Calu3 (cell line): ENCODE data around the gene MOB3C. TPM values are rescaled to one million over a fixed set of nuclear protein-coding genes. Genes with fewer than 3 reads are reported as not detected.

Source experiments
- BruUV-seq: library from RNA; stranded (reverse); fragments of 400-500 nt; replicated peaks from 2 replicates; lab custom pipeline; 2021; lab: Mats Ljungman, UMichigan
- CTCF ChIA-PET: fragments of 300-600 bp; sonication (Branson Sonifier 250); formaldehyde crosslinking; loops from one replicate; lab custom pipeline; 2022; ENCODE audit warnings: antibody characterized with exemption; lab: Charles Lee
- DNase-seq: peaks from one replicate; pipeline ENCODE4 v3.0.0; 2022
- H3K27ac Mint-ChIP-seq: one replicate; pipeline ENCODE4 v1.8.0; 2022; ENCODE audit warnings: mixed read lengths; ENCODE audit not compliant: unreplicated experiment
- H3K27me3 Mint-ChIP-seq: one replicate; pipeline ENCODE4 v1.8.0; 2022; ENCODE audit warnings: mixed read lengths; ENCODE audit not compliant: unreplicated experiment
- H3K36me3 Mint-ChIP-seq: one replicate; pipeline ENCODE4 v1.8.0; 2022; ENCODE audit warnings: mild to moderate bottlenecking, moderate library complexity, mixed read lengths; ENCODE audit not compliant: insufficient read depth, unreplicated experiment
- H3K4me1 Mint-ChIP-seq: one replicate; pipeline ENCODE4 v1.8.0; 2022; ENCODE audit warnings: mild to moderate bottlenecking, low read depth, mixed read lengths; ENCODE audit not compliant: unreplicated experiment
- H3K4me3 Mint-ChIP-seq: one replicate; pipeline ENCODE4 v1.8.0; 2022; ENCODE audit warnings: mild to moderate bottlenecking, low read depth, moderate library complexity, mixed read lengths; ENCODE audit not compliant: unreplicated experiment
- H3K9me3 Mint-ChIP-seq: one replicate; pipeline ENCODE4 v1.8.0; 2022; ENCODE audit warnings: low read depth, mixed read lengths; ENCODE audit not compliant: unreplicated experiment
- CTCF ChIP-seq: fragments of 200-600 bp; IDR thresholded peaks from one replicate; pipeline ENCODE4 v1.8.0; 2022; ENCODE audit warnings: antibody characterized with exemption; ENCODE audit not compliant: unreplicated experiment
- intact Hi-C: fragments of 100-400 bp; cut with micrococcal nuclease; formaldehyde crosslinking; loops from one replicate; pipeline ENCODE4 v1.10.0; 2022; ENCODE audit not compliant: unreplicated experiment
- total RNA-seq: library from RNA; stranded (reverse); gene quantifications from 2 replicates; pipeline ENCODE4 v1.2.3, GENCODE V29; 2022

Gene MOB3C
- total RNA-seq, 1 experiment from 2014 or later, result 8.3 TPM

DNA sequence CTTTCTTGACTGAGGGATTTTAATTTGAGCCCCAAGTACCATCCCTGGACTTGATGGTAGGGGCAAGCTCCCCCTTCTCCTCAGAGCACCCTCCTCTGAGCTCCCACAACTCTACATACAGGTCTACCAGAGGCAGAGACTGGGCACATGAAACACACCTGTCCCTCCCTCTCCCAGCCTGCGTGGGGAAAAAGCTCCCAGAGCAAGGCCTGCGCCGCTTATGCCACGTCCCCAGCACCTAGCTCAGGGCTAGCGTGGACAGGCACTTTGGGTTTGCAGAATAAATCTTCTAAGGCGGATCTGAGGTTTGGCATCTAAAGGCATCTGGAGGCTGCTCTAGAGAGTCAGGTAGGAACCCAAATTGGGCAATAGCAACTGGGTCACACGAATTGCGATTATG is 57.6 kb downstream of the MOB3C start:
- DNase-seq, result no peak
- TF ChIP-seq CTCF, result no peak
- H3K36me3 Mint-ChIP-seq, result peaks cover 3% of the 10 kb centered on the region
- H3K27me3 Mint-ChIP-seq, result no peaks in the 10 kb centered on the region
- H3K4me3 Mint-ChIP-seq, result no peak overlapping the region
- no TSS peak for BruUV-seq
- CTCF ChIA-PET, result no interaction called here
- intact Hi-C loops, result no loop called here
- H3K4me1 Mint-ChIP-seq, result peaks cover 10% of the 10 kb centered on the region
- no peak overlapping the region for H3K27ac Mint-ChIP-seq
- H3K9me3 Mint-ChIP-seq, result no peaks in the 10 kb centered on the region

DNA sequence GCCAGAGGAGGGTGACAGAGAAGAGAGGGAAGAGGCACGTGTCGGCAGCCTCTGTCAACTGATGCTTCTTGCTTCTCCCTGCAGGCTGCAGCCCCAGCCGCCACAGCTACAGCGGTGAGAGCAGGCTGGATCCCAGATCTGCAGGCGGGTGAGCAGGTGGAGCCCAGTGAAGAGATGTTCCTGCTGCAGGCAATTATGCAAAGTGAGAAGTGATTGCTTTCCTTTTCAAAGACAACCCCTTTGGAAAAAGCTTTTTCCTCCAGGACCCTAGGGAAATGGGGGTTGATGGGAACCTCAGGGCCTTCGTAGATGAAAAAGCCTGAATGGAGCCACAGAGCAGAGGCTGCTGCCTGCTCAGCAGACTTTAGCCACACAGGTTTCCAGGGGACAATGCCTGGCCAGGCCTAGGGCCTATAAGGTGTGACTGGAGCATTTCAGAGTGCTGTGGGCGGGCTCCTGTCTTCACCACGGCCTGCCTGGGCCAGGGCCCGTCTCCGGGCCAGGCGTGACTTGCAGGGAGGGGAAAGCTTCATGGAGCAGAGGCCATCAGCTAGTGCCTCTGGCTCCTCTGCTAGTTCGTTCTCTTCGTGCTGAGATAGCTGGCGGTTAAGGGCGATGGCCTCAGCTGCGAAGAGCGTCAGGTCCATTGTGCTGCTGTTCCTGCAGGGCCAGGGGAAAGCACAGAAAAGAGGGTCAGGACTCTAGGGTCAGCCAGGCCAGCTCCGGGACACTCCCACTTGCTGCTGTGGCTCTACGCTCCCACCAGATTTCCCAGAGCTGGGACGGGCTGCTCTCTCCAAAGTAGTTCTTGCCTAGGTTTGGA is 58.3 kb downstream of the MOB3C start:
- peaks cover 3% of the 10 kb centered on the region for H3K36me3 Mint-ChIP-seq
- H3K9me3 Mint-ChIP-seq, result no peaks in the 10 kb centered on the region
- CTCF ChIA-PET, result no interaction called here
- no peak overlapping the region for H3K27ac Mint-ChIP-seq
- BruUV-seq, result no TSS peak
- DNase-seq, result no peak
- no peak overlapping the region for H3K4me3 Mint-ChIP-seq
- TF ChIP-seq CTCF, result no peak
- H3K4me1 Mint-ChIP-seq, result peaks cover 10% of the 10 kb centered on the region
- intact Hi-C loops, result no loop called here
- H3K27me3 Mint-ChIP-seq, result peaks cover 2% of the 10 kb centered on the region

Other genes with a start within 250 kb of the MOB3C start
- gene FAAH, start 222.5 kb downstream of the MOB3C start, total RNA-seq, result 31.4 and 34.2 TPM in 2 replicates
- gene DMBX1, start 127.0 kb downstream of the MOB3C start, total RNA-seq, result 0.88 and 2.3 TPM in 2 replicates
- gene KNCN, start 65.2 kb downstream of the MOB3C start, total RNA-seq, result not detected in 2 replicates
- 29.6 and 32.0 TPM in 2 replicates for gene MKNK1, start 12.5 kb downstream of the MOB3C start, total RNA-seq
- gene ATPAF1, start 51.6 kb upstream of the MOB3C start, total RNA-seq, result 33.9 and 34.5 TPM in 2 replicates
- not detected in 2 replicates for gene TEX38, start 55.0 kb upstream of the MOB3C start, total RNA-seq
- 104 and 108 TPM in 2 replicates for gene EFCAB14, start 102.3 kb upstream of the MOB3C start, total RNA-seq
- gene CYP4B1, start 182.2 kb upstream of the MOB3C start, total RNA-seq, result 0.92 and 1.2 TPM in 2 replicates